ENCODE data around the gene C1R.

C1R gene

DNA sequence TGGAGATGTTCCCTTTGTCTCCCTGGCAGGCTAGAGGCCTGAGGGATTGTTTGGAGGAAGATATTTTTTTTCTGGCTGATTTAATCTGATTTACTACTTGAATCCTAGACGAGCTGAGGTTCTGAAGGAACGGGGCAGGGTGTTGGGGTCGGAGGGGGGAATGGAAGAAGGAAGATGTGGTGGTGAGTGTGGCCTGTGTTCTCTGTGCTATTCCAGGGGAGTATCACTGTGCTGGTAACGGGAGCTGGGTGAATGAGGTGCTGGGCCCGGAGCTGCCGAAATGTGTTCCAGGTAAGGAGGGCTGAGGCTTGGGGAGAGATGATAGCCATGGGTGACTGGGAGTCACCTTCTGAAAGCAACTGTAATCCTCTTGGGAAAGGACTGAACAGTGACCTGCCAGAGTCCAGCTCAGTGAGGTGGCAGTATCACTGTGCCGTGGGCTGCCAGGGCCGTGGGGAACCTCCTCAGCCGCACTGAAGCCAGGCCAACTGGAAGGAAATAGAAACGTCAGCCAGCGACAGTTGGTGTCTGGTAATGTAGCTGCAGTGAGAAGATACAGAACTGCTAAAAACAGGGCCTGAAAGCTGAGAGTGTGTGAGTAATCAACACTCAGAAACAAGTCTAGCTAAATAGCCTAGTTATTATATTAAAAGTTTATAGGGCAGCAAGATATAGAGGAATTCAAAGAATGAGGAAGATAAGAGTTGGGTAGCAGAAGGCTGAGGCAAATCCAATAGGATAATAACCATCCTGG is 23.8 kb downstream of the C1R start:
- Histone ChIP-seq H3K4me3 (ENCODE audit: insufficient read depth, low read length, poor library complexity, severe bottlenecking) (no peak overlapping the region), H3K36me3 (ENCODE audit: low read length) (no peaks in the 10 kb centered on the region), H3F3A (ENCODE audit: insufficient read depth) (no peaks in the 10 kb centered on the region), H3K9me3 (ENCODE audit: insufficient read depth, low read length) (no peaks in the 10 kb centered on the region), H4K20me1 (ENCODE audit: low read depth, low read length) (no peaks in the 10 kb centered on the region), H3K9ac (ENCODE audit: low read length) (no peak overlapping the region), H3K79me2 (ENCODE audit: insufficient read depth, low read length) (no peaks in the 10 kb centered on the region), H3K4me2 (ENCODE audit: low read depth, low read length, poor library complexity, severe bottlenecking) (no peak overlapping the region), H3K9me2 (replicated peaks; ENCODE audit: insufficient read depth, low read length) (no peaks in the 10 kb centered on the region), H3K27me3 (ENCODE audit: low read length) (no peaks in the 10 kb centered on the region), H2AFZ (ENCODE audit: low read depth, low read length, severe bottlenecking) (no peak overlapping the region), H3K27ac (ENCODE audit: low read depth, low read length) (no peak overlapping the region)
- TF ChIP-seq, protein P1, sequence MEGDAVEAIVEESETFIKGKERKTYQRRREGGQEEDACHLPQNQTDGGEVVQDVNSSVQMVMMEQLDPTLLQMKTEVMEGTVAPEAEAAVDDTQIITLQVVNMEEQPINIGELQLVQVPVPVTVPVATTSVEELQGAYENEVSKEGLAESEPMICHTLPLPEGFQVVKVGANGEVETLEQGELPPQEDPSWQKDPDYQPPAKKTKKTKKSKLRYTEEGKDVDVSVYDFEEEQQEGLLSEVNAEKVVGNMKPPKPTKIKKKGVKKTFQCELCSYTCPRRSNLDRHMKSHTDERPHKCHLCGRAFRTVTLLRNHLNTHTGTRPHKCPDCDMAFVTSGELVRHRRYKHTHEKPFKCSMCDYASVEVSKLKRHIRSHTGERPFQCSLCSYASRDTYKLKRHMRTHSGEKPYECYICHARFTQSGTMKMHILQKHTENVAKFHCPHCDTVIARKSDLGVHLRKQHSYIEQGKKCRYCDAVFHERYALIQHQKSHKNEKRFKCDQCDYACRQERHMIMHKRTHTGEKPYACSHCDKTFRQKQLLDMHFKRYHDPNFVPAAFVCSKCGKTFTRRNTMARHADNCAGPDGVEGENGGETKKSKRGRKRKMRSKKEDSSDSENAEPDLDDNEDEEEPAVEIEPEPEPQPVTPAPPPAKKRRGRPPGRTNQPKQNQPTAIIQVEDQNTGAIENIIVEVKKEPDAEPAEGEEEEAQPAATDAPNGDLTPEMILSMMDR (IDR thresholded peaks at IDR 0.05; ENCODE audit: insufficient read depth, low read length, poor library complexity, severe bottlenecking) = no peak
- TF ChIP-seq EZH2phosphoT487 (conservative IDR thresholded peaks at IDR 0.05; ENCODE audit: low read length) = no peak

GRCh38 chr12:7067096-7067495 is 25.1 kb downstream of the C1R start:
- Histone ChIP-seq H3K36me3 (ENCODE audit: low read length) (no peaks in the 10 kb centered on the region), H3K27me3 (ENCODE audit: low read length) (no peaks in the 10 kb centered on the region), H3K79me2 (ENCODE audit: insufficient read depth, low read length) (no peaks in the 10 kb centered on the region), H3K4me2 (ENCODE audit: low read depth, low read length, poor library complexity, severe bottlenecking) (no peak overlapping the region), H3K4me3 (ENCODE audit: insufficient read depth, low read length, poor library complexity, severe bottlenecking) (no peak overlapping the region), H4K20me1 (ENCODE audit: low read depth, low read length) (no peaks in the 10 kb centered on the region), H2AFZ (ENCODE audit: low read depth, low read length, severe bottlenecking) (no peak overlapping the region), H3K9ac (ENCODE audit: low read length) (no peak overlapping the region), H3K9me3 (ENCODE audit: insufficient read depth, low read length) (no peaks in the 10 kb centered on the region), H3K9me2 (replicated peaks; ENCODE audit: insufficient read depth, low read length) (no peaks in the 10 kb centered on the region), H3K27ac (ENCODE audit: low read depth, low read length) (no peak overlapping the region), H3F3A (ENCODE audit: insufficient read depth) (no peaks in the 10 kb centered on the region)
- TF ChIP-seq, protein P1 (IDR thresholded peaks at IDR 0.05; ENCODE audit: insufficient read depth, low read length, poor library complexity, severe bottlenecking) = no peak
- TF ChIP-seq EZH2phosphoT487 (conservative IDR thresholded peaks at IDR 0.05; ENCODE audit: low read length) = no peak

GRCh38 chr12:7066596-7066995 is 25.6 kb downstream of the C1R start:
- H3K9ac ChIP-seq (ENCODE audit: low read length) = no peak overlapping the region
- no peaks in the 10 kb centered on the region for H4K20me1 ChIP-seq (ENCODE audit: low read depth, low read length)
- H3K27me3 ChIP-seq (ENCODE audit: low read length) = no peaks in the 10 kb centered on the region
- TF ChIP-seq, protein P1 (IDR thresholded peaks at IDR 0.05; ENCODE audit: insufficient read depth, low read length, poor library complexity, severe bottlenecking) = no peak
- TF ChIP-seq EZH2phosphoT487 (conservative IDR thresholded peaks at IDR 0.05; ENCODE audit: low read length) = no peak
- H3K4me3 ChIP-seq (ENCODE audit: insufficient read depth, low read length, poor library complexity, severe bottlenecking) = no peak overlapping the region
- no peaks in the 10 kb centered on the region for H3K9me3 ChIP-seq (ENCODE audit: insufficient read depth, low read length)
- H3K27ac ChIP-seq (ENCODE audit: low read depth, low read length) = no peak overlapping the region
- no peak overlapping the region for H3K4me2 ChIP-seq (ENCODE audit: low read depth, low read length, poor library complexity, severe bottlenecking)
- no peaks in the 10 kb centered on the region for H3K79me2 ChIP-seq (ENCODE audit: insufficient read depth, low read length)
- H3F3A ChIP-seq (ENCODE audit: insufficient read depth) = no peaks in the 10 kb centered on the region
- no peaks in the 10 kb centered on the region for H3K9me2 ChIP-seq (replicated peaks; ENCODE audit: insufficient read depth, low read length)
- H3K36me3 ChIP-seq (ENCODE audit: low read length) = no peaks in the 10 kb centered on the region
- H2AFZ ChIP-seq (ENCODE audit: low read depth, low read length, severe bottlenecking) = no peak overlapping the region
